Right renal pelvis (tissue), 4 donors: ENCODE measurements around the gene STARD5. TPM values are rescaled to one million over a fixed set of nuclear protein-coding genes. Genes with fewer than 3 reads are reported as not detected.

ENCODE experiments used
- DNase-seq, 4 donors: peaks; one replicate each; pipeline ENCODE4 v3.0.0-alpha.2; 2013; ENCODE audit warnings: low read depth in 4 of 4, low spot score in 3 of 4, missing footprints in 1 of 4
- polyA plus RNA-seq, 4 donors: library from polyadenylated mRNA; unstranded; fragments of 120-200 nt; gene quantifications; one replicate each; pipeline ENCODE4 v1.2.1, GENCODE V29; 2013; ENCODE audit not compliant: insufficient read length in 4 of 4

Gene STARD5
- polyA plus RNA-seq, 4 donors = 2.8 to 6.9 (median 3.9) TPM

DNA sequence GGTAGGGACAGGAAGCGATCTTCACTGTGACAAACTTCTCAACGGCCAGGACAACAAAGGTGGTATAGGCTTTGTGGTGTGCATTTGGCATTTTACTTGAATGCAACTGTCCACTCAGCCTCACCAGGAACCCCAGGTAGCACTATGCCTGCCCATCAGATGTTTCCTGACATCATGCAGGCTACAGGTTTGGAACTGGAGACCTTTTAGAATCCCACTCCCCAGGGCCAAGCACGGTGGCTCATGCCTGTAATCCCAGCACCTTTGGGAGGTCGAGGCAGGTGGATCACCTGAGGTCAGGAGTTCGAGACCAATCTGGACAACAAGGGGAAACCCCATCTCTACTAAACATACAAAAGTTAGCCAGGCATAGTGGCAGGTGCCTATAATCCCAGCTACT, 9.6 kb downstream of the STARD5 start:
- no peak for DNase-seq

DNA sequence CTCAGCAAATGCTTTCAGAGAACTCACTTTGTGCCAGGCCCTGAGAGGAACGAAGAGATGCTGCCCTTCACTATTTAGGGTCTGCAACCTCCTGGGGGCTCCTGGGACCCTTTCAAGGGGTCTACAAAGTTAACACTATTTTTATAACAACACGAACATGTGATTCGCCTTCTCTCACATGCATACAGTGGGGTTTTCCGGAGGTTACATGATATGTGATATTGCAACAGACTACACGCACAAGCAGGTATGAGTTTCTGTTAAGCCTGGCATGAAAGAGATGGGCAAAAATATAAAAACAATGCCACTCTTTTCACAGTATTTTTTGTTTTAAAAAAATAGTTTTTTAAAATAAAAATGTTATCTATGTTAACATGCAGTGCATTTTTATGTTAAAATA, 10.3 kb downstream of the STARD5 start:
- DNase-seq = no peak

DNA sequence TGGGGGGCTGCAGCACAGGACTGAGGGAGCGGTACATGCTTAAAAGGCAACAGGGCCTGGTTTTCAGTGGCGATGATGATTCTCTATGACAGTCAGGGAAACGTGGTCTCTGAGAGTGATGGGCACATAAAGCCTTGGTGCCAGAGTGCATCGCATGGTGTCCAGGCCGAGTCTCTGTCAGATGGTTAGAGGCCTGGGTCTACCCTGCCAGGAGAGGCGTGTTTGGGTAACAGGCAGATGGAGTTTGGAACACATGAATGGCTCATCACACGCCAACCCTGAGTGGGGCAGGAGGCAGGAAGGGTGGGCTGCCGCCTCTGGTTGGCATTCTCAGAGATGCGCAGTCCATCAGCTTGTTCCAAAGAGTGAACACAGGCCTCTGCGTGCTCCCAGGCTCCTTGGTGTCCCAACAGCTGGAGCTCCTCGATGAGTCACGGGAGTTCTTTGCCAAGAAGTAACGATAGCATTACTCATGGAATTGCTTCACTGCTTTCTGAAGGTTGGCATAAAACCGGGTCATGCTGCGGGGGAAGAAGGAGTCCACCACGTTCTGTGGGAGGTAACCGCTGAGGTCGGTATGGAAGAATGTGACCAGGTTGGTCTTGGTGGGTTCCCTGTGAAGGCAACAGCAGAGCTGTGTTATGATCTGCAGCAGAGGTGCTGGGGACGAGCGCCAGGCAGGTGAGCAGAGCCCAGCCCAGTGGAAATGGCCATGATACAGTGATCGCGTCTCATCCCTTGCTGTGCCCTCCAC, 11.0 kb downstream of the STARD5 start:
- no peak for DNase-seq

DNA sequence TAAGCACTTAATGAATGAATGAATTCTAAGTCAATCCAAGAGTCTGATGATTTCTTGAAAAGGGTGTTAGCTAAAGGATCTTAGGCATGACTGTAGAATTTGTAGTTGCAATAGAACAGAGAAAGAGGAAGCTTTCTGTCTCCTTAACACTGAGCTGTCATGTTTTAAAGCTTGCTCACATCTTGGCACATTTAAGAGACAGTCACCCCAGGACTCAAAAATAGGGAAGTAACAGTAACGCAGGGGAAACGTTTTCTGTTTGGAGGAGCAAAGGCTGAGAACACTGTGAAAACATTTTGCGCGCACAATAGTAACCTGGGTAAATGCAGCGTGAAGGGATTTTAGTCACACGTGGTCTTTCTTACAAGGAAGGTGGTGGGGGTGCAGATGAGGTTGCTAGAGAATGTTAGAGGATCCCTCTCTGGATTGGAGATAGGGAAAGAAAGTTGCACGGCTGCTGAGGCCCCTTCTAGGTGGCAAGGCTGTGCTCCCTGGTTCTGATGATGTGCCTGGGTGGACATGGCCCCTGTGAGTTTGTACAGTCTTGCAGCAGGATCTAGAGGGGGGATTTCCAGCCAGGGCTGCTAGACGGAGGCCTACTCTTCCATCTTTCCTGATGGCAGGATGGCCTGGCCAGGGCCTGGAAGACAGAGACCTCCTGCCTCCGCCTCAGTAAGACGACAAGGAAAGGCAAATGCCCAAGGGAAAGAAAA, 12.0 kb downstream of the STARD5 start:
- DNase-seq = no peak

DNA sequence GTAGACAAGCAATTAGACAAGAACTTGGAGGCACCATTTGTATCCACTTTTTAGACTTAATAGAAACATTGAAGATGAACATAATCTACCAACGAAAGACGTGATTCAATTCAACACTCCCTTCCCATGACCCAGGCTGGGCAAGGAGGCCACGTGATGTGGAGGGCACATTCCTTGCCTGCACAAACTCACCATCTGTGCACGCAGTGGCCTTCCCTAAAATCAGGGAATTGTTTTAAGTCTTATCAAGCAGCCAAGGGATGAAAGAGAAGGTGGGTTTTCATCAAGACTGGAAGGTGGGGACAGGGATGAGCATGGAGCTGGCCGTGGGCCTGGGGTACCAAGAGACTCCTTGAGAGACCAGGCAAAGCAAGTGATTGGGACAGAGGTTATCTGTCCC, 13.5 kb downstream of the STARD5 start:
- DNase-seq = no peak

DNA sequence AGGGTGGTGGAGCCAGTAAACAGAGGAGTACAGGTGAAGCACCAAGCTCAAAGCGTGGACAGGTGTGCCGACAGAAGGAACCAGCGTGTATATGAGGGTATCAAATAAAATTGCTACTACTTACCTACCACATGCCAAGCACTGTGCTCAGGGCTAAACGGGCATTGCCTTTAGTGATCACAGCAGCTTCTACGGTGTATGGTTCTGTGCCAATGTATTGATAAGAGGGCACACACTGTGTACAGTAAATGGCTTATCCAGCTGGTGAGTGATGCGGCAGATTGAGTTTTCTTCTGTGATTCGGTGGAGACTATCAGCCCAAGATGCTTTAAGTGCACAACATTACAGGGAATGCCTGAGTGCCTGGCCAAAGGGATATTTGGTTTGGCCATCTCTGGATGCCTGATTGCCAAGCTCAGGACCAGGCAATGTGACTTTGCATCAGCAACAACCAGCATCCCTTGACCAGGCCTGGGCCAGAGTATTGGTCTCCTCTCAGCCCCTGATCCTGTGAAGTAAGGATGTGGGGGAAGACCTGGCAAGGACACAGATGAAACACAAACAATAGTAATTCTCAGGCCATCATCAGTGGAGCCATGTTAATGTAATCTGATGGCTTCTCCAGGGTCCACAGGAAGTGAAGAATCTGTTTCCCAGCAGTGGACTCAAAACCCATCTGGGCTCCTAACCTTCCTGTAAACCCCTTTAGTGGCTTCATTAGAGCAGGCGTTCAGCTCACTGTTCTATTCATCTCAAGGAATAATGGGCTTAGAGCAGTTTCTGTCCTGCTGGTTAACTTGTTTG, 14.1 kb downstream of the STARD5 start:
- no peak for DNase-seq

DNA sequence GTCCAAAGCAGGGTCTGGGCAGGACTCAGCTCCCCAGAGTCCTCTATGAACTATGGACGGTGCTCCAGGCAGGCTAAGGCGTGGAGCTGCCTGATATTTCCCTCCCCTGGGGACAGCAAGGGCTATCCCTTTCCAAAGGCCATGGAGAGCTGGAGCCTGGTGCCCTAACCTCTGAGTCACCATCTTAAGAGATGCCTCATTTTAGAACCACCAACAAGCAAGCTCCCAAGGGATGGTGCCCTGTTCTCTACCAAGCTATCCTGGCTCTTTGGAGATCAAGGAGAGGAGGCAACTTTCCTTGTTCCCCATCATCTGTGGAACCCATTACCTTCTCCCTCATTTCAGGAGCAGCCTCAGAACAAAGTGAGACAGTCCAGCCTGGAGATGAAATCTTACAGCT, 15.7 kb downstream of the STARD5 start:
- no peak for DNase-seq

DNA sequence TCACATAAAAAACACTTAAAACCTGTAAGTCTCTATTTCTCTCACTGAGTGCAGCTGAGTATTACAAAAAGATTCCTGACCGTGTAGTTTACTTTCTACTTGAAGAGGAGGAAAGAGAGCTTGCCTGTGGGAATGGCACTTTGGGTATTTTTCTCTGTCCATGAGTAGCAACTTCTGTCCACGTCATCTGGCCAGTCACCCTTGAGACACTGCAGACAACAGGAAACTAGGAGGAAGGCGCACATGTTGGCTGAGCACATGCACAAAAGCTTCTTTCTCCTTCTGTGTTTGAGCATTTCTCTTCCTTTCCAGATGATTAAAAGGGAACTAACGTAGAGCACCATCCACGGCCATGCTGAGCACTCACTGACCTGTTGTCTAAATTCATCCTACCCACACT, 19.7 kb downstream of the STARD5 start:
- DNase-seq = no peak

DNA sequence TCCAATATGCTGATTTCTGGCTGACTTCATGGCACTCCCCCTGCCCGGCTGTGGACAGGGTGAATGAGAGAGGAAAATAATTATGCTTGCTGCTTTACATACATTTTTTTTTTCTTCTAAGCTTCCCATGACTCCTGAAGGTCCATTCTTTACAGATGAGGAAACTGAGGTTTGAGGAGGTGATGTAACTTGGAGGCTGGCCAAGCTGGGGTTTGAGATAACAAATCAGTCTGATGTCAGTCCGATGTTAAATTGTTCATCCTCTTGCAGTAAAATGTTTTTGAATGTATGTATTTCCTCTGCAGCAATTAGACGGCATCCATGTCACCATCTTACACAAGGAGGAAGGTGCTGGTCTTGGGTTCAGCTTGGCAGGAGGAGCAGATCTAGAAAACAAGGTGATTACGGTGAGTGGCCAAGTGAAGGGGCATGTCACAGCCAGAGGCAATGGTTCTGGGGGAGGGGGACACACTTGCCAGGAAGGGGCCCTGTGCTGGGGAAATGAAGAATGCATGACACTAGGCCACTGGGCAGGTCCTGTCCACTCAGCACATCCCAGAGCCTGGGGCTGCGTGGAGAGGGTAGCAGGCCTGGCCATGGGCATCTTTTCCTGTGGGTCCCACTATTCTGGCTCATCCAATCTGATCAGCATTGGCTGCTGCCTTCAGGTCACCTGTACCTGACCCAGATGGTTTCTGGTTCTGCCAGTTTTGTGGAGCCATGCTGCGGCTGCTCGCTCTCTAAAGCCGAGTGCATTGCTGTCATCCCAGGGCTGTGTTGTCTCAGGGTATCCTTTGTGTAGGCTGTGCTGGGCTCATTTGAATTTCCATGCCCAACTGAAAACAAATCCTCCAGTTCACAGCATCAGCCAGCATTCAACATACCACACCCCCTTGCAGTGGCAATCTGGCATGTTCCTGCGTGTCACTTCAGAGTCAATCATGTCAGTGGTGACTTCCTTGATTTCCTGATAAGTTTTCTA, 20.4 kb downstream of the STARD5 start:
- no peak for DNase-seq

DNA sequence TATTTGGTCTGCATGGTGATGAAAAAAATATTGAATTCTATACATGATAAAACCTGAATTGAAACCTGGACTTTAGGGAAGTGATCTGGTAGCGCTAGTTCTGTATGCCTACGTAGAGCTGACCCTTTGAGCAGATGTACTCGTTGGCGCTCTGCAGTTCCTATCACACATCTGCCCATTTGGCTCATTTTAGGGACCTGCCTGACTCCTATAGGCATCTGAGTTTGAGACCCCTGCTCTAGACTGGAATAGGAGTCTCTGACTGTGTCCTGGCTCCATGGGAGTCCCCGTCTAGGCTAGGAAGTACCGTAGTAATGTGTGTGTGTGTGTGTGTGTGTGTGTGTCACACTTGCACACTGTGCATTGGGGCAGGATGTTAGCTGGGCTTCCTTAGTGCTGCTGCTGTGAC, 21.2 kb downstream of the STARD5 start:
- DNase-seq = no peak

DNA sequence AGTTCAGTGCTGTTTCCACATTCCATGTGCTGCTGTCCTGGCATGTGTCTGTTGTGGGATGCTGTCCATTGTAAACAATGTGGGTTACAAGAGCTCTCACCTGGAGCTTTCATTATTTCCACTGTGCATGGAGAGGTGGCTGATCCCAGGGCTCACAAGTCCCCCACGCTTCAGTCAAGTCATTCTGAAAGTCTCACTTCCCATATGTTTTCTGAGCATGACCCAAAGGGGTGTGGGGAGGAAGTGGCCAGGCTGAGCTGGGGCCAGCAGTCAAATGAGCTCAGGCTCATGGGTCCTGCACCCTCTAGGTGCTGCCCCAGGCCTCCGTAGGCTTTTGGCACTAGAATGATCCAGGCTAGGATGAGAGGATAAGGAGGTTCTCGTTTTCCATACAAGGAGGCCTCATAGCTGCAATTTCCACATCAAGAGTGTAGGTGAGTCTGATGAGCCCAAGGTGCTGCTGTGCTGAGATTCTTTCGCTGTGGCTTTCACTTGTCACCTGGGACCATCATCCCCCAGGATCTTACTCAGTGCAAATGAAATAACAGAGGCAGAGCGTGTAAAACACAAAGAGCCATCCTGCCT, 22.0 kb downstream of the STARD5 start:
- DNase-seq = no peak

DNA sequence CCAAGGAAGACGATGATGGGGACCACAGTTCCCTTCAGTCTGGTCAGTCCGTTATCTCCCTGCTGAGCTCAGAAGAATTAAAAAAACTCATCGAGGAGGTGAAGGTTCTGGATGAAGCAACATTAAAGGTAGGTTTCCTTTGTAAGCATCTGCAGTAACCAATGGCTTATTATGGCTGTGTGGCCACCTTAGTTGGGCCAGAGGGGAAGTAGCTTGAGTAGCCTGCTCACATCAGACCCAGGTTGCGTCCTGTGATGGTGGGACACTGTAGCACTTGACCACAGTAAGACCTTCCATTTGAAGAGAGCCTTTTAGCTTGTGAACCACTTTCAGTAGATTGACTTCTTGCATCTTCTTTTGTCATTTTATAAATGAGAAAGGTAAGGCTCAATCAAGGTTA, 22.6 kb downstream of the STARD5 start:
- no peak for DNase-seq

DNA sequence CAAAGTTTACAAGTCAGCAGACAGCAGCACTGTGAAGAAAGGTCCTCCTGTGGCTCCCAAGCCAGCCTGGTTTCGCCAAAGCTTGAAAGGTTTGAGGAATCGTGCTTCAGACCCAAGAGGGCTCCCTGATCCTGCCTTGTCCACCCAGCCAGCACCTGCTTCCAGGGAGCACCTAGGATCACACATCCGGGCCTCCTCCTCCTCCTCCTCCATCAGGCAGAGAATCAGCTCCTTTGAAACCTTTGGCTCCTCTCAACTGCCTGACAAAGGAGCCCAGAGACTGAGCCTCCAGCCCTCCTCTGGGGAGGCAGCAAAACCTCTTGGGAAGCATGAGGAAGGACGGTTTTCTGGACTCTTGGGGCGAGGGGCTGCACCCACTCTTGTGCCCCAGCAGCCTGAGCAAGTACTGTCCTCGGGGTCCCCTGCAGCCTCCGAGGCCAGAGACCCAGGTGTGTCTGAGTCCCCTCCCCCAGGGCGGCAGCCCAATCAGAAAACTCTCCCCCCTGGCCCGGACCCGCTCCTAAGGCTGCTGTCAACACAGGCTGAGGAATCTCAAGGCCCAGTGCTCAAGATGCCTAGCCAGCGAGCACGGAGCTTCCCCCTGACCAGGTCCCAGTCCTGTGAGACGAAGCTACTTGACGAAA, 24.2 kb downstream of the STARD5 start:
- DNase-seq = no peak

DNA sequence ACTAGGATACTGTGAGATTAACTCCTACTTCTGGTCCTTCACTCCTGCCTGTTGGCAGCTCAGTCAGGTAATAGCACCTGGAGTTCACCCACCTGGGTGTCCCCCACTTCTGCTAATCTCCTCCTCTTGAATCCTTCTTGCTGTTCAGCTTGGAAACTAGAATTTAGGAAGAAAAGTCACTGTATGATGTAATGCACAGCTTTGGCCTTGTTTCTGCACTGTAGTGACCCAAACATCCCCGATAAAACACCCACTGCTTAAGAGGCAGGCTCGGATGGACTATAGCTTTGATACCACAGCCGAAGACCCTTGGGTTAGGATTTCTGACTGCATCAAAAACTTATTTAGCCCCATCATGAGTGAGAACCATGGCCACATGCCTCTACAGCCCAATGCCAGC, 24.8 kb downstream of the STARD5 start:
- DNase-seq = no peak

DNA sequence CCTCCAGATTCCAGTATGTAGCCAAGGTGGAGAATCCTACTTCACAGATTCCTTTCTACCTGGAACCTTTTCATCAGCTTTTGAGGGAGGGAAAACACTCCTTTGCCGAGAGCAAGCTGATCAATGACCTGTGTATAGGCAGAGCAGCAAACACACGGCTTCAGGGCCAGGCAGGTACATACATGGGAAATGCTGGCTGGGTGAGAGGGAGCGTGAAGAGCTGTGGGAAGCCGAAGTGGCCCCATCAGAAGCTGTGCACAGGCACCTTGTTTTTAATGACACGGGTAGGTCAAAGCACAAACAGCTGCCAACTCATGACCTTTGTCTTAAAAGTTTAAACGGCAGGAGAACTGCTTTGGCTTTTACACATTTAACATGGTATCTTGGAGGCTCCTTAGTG, 25.3 kb downstream of the STARD5 start:
- no peak for DNase-seq

DNA sequence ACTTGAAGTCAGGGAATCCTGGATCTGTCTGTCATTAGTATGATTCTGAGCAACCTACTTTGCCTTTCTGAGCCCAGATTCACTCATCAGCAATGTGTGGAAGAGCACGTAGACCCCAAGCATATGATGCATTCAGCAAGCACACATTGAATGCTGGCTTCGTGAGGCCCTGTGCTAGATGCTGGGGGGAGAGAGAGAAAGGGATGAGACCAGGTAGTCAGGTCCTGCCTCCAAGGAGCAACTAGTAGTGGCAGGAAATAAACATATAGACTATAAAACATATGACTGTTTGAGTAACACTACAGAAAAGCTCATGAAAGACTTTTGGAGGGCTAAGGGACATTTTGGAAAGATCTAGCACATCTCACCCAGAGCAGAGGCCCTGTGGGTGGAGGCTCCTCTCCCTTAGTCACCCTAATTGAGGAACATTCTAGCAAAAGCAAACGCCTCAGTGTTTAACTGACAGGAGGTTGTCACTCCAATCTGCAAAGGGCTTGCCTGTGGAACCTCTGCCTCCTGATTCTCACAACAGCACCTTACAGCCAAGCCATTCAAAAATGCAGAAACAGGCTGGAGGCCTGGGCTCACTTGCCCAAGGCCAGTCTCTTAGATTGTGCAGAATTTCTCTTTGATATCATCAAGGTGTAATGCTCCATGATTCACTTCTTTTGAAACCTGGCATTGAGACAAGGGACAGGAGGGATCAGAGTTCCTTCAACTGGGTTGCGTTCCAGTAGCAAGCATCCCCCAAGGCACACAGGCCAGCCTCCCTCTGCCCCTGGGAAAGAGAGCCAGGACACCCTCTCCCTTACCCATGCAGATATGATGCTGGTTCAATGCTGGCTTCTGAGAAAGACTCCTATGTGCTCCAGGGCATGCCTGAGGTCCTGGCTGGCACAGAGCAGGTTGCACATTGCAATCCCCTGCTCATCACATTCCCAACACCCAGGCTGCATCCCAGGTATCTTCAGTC, 26.1 kb downstream of the STARD5 start:
- no peak for DNase-seq

DNA sequence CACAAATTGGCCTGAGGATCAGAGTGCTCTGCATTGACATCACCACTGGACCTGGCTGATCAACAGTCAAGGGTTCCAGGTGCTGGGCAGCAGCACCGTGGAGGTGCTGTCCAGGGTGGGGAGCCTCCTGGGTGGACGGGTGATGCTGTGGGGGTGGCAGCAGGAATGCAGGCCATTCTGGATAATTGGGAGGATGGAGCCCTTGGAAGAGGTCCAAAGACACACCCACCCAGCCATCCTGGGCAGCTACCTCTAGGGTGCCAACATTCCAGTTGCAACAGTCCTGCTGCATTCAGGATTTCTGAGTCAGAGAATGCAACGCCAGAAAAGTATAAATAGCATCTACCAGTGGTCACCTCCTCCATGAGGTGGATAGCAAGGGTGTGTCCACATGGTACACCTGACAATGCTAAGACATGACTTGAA, 26.8 kb downstream of the STARD5 start:
- no peak for DNase-seq

DNA sequence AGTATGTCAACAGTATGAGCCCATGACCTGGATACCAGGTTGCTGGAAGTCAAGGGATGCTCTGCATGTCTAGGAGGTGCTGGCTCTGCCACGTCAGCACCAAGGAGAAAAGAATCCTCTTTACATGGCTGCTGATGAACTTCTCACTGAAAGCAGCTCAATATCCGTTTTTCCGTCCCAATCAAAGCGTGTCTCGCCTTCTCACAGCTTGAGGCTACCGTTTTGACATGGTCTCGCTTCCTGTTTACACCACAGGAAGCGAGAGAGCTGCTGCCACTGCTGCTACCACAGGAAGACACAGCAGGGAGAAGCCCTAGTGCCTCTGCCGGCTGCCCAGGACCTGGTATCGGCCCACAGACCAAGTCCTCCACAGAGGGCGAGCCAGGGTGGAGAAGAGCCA, 27.3 kb downstream of the STARD5 start:
- DNase-seq = no peak
